Stimulated activated CD4-positive, alpha-beta T cell treated with anti-CD3 and anti-CD28 coated beads, Interleukin-15, amount 100 ng/mL, for 1 hour (primary cell): ENCODE data around the gene FBXW10.
A peak's percentile ranks its signal among the peaks of the same experiment; 100 is the strongest.
"Not testable (repeated sequence)": the region's sequence is repeated elsewhere in the genome, so short reads cannot be mapped to it uniquely, and the experiment has no call there.

Source experiments
- DNase-seq, 2 donors: peaks; one replicate each; pipeline ENCODE4 v3.0.0-alpha.2; 2020; ENCODE audit warnings: low read depth in 1 of 2, low spot score in 1 of 2

Gene FBXW10

GRCh38 chr17:18747501-18747900 lies 3.6 kb downstream of the FBXW10 start:
- DNase-seq = not testable (repeated sequence)

GRCh38 chr17:18750242-18750641 lies 6.4 kb downstream of the FBXW10 start:
- DNase-seq = not testable (repeated sequence)

DNA sequence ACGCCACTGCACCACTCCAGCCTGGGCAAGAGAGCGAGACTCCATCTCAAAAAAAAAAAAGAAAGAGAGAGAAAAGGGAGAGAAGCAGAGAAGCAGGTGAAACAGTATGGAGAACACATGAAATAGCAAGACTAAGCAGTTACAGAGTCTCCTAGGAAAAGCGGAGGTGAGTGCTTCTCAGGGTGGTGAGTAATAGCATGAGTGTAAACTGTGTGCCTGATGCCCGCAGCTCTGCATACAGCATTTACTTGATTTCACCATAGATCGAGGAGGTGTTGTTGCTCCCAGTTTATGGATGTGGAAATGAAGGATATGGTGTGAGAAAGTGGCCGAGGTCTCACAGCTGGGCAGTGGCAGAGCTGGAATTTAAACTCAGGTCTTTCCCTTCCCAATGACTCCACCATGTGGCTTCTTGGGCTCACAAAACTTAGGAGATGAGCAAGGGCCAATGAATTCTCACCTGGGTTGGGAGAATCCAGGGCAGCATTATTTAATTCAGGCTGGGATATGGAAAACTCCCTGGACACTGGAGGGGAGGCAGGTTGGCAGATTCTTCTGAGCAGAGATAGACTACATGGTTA lies 10.1 kb downstream of the FBXW10 start:
- not testable (repeated sequence) for DNase-seq

DNA sequence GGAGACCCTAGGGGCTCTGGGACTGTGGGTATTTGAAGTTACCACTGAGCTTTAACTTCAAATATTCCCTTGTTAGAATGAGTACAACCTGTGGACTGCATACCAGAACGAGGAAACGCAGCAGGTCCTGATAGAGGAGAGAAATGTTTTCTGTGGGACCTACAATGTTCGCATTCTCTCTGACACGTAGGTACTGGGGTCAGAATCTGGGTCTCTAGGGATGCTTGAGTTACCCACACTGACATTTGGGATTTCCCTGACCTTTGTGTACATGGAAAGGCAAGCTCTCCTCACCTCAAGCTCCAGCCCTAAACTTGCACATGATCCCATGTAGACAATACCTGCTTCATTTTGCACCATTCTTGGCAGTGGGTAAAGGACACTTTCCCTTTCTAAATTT lies 12.1 kb downstream of the FBXW10 start:
- DNase-seq = not testable (repeated sequence)

DNA sequence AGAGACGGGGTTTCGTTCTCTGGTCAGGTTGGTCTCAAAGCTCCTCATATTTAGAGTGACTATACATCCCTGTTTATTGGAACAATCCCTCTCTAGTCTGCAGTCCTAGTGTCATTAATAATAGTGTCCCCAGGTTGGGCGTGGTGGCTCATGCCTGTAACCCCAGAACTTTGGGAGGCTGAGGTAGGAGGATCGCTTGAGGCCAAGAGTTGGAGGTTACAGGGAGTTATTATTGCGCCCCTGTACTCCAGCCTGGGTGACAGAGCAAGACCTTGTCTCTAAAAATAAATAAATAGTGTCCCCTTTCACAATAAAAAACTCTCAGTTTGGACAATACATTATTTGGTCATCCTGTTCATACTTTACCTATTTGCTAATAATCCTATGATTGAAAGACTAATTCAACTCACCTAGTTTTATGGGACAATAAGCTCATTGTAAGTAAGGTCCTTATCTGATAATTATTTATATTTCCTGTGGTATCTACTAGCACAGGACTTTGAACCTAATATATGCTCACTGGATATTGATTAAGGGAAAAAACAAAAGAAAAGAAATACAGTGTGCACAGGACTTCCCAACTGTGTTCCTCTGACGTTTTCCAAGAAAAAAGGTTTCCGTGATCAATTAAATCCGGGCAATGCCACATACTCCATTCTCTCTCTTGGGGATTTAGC lies 13.7 kb downstream of the FBXW10 start:
- DNase-seq = not testable (repeated sequence)

DNA sequence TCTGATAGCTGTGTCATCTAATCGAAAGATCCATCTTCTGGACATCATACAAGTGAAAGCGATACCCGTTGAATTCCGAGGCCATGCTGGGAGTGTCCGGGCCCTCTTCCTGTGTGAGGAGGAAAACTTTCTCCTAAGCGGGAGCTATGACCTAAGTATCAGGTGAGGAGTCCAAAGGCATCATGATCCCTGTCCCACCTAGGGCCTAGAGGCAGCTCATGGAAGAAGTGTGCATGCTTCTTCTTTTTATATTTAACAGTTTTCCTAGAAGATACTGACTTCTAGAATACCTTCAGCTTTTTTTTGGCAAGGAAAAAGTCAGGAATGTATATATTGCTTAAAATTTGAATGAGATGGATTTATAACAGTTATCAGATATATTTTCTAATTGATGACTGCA lies 14.5 kb downstream of the FBXW10 start:
- not testable (repeated sequence) for DNase-seq

- DNase-seq = not testable (repeated sequence)
Observed at GRCh38 chr17:18760221-18760620, 16.4 kb downstream of the FBXW10 start.

DNA sequence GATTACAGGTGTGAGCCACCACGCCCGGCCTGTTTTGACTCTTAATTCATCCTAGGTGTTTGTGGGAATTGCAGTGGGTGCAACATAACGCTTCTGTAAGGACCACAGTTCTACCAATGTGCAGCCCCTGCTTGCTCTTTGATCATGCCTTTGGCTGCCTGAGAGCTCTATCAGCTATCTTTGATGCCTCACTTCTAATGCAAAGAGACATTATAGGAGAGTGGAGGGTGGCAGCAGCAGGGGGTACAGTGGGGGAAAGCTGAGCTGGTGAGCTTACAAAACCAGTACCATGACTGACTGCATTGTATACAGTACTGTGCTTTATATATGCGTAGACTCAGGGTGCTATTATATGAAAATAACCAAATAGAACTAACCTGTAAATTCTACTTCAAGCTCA lies 26.7 kb downstream of the FBXW10 start:
- DNase-seq = not testable (repeated sequence)

GRCh38 chr17:18771066-18771465 lies 27.2 kb downstream of the FBXW10 start:
- DNase-seq = not testable (repeated sequence)

- no peak for DNase-seq
Observed at GRCh38 chr17:18772471-18772870, 28.6 kb downstream of the FBXW10 start.

GRCh38 chr17:18780991-18781718 lies 37.3 kb downstream of the FBXW10 start, which contains the start of gene TVP23B:
TVP23B (plus strand) TSS chr17:18781183; CDS start chr17:18781294, 111 bp downstream.
- DNase-seq = peak; percentile 94 to 96

DNA sequence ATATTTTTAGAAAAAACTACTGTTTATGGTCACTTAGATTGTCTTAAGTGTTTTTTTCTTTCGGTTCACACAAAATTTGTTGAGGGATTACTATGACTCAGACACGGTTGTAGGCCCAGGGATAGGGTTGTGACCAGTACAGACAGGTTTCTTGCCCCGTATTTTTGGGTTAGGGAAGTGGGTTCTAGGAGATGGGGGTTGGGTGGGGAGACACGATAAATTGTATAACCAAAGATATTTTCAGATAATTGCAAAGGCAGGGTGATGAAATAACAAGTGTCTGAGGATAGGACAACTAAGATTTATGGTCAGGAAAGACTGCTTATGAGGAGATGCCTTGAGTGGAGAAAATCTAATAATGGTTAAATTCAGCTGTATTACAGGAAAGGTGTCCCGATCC lies 38.0 kb downstream of the FBXW10 start:
- DNase-seq = not testable (repeated sequence)

DNA sequence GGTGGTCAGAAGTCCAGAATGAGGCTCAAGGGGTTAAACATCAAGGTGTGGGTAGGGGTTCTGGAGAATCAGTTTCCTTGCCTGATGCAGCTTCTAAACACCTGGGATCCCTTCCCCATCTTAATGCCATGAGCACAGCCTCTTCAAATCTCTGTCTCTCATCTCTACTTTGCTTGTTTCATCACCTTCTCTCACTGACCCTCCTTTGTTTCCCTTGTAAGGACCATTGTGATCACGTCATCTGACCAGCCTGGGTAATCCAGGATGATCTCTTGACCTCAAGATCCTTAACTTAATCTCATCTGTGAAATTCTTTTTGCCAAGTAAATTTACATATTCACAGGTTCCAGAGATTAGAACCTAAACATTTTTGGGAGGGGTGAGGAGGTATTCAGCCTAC lies 42.1 kb downstream of the FBXW10 start:
- DNase-seq = not testable (repeated sequence)

GRCh38 chr17:18786890-18787289 lies 43.0 kb downstream of the FBXW10 start:
- not testable (repeated sequence) for DNase-seq

GRCh38 chr17:18791402-18791801 lies 47.5 kb downstream of the FBXW10 start:
- DNase-seq = not testable (repeated sequence)

DNA sequence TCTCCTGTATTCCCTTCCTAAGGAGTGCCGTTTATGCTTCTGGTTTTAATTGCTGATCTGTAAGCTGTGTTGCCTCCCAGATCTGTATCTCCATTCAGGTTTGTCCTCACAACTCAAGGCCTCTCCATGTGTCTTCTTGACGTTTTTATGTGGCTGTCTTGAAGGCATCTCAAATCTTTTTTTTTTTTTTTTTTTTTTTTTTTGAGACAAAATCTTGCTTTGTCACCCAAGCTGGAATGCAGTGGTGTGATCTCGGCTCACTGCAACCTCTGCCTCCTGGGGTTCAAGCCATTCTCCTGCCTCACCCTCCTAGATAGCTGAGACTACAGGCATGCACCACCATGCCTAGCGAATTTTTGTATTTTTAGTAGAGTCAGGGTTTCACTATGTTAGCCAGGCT lies 51.0 kb downstream of the FBXW10 start:
- not testable (repeated sequence) for DNase-seq

DNA sequence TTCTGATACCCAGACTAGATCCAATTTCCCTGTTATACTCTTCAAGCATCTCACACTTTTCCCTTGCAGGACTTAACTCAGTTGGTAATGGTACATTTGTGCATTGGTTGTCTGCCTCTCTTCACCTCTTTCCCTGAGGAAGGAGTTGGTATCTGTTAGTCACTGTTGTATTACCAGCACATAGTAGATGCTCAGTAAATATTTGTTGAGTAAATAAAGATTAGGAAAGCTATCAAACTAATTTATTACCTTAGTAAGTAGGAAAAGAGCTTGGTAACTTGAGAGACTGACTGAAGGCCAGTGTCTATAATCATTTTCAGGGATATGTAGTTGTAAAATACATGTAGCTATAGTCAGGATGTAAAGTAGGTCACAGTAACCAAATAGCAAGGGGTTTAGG lies 53.0 kb downstream of the FBXW10 start:
- not testable (repeated sequence) for DNase-seq

DNA sequence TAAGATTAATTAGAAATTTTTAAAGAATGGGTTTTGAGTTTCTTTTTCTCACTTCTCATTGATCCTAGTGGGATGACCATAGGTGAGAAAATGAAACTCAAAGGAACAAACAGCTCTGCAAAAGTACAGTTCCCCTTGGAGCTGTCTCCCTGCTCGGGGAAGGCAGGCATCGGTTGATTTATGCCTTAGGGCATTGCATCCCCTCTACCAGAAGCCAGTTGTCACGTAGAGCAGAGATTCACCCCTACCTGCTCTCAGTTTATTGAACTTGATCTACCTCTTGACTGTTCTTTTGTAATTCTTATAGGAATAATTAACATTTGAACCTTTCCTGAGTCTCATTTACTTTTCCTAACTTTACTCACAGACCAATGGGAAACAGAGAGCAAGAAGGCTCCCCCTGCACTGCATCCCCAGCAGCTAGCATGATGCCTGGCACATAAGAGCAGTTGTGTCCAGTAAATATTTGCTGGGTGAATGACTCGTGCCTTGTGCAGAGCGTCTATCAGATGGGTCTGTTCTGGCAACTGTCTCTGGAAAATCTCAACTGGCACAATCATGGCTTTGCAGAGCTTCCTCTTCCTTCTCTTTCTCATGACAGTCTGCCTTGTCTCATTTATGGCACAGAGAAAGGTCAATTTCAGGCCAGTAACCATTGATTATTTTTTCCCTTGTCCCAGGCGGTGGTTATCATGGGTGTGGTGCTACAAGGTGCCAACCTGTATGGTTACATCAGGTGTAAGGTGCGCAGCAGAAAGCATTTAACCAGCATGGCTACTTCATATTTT lies 59.8 kb downstream of the FBXW10 start:
- DNase-seq = not testable (repeated sequence)

- DNase-seq = not testable (repeated sequence)
Observed at GRCh38 chr17:18815924-18816323, 72.1 kb downstream of the FBXW10 start.

DNA sequence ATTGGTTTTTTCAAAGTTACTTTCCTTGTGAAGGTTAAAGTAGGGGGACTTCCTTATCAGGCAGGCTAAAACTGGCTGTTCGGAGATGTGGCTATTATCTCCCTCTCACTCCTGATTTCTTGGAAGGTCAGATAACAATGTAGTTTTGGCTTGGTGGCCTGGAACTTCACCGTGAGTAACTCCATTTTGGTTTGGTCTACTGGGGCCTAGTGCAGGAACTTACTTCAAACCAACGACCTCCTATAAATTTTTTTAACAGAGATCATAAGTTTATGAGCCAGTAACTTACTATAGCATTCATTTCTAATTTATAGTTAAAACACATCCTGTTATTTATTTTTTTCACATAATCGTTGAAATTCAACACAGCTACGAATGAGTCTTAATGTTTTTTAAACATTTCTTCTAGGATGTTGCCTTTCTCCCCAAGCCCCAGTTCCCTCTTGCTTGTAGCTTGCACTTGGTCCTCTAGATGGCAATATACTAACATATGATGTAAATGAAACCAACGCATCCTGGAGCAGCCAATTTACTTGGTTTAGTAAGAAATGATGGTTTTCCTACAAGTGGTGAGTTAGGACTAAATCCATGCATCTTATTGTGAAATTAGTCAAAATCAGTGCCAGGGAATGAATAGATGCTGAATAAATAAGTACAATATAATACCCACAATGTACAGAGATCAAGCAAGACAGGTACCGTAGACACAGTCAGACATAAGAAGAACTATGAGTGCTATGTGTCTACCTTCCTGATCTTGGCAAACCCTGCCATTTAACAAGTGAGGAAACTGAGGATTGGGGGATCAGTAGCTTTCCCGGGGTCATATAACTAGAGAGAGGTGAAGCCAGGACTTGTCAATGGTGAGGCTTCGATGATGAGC lies 72.9 kb downstream of the FBXW10 start:
- DNase-seq = not testable (repeated sequence)
